Smooth muscle cell (in vitro differentiated cells): Measurements from ENCODE around the gene CCDC7. TPM values are rescaled to one million over a fixed set of nuclear protein-coding genes. Genes with fewer than 3 reads are reported as not detected.

Experiments used
- DNase-seq: peaks from one replicate; lab custom pipeline; 2025; ENCODE audit not compliant: unreplicated experiment; lab: John Stamatoyannopoulos, UW
- H2AFZ ChIP-seq: fragments of 200-600 bp; sonication (generic); 2 replicates; pipeline ENCODE4 v1.6.0; 2016; ENCODE audit warnings: antibody characterized with exemption, low read depth, mild to moderate bottlenecking
- H3F3A ChIP-seq: fragments of 200-600 bp; sonication (generic); 2 replicates; pipeline ENCODE4 v1.6.0; 2017; ENCODE audit warnings: antibody characterized with exemption, low read depth
- H3K27ac ChIP-seq: fragments of 200-600 bp; sonication (generic); 2 replicates; pipeline ENCODE4 v1.5.1; 2016; ENCODE audit warnings: low read depth, mild to moderate bottlenecking
- H3K27me3 ChIP-seq: fragments of 200-600 bp; sonication (generic); 2 replicates; pipeline ENCODE4 v1.6.1; 2016; ENCODE audit warnings: low read depth, mild to moderate bottlenecking
- H3K36me3 ChIP-seq: fragments of 200-600 bp; sonication (generic); 2 replicates; pipeline ENCODE4 v1.5.1; 2016; ENCODE audit warnings: low read depth
- H3K4me1 ChIP-seq: fragments of 200-600 bp; sonication (generic); 2 replicates; pipeline ENCODE4 v1.5.1; 2016; ENCODE audit warnings: low read depth
- H3K4me2 ChIP-seq: fragments of 200-600 bp; sonication (generic); 2 replicates; pipeline ENCODE4 v1.6.0; 2016; ENCODE audit warnings: mild to moderate bottlenecking
- H3K4me3 ChIP-seq: fragments of 200-600 bp; sonication (generic); 2 replicates; pipeline ENCODE4 v1.5.1; 2016; ENCODE audit warnings: mild to moderate bottlenecking
- H3K79me2 ChIP-seq: fragments of 200-600 bp; sonication (generic); 2 replicates; pipeline ENCODE4 v1.6.0; 2016; ENCODE audit warnings: low read depth, mild to moderate bottlenecking
- H3K9ac ChIP-seq: fragments of 200-600 bp; sonication (generic); 2 replicates; pipeline ENCODE4 v1.6.0; 2016; ENCODE audit warnings: low read depth
- H3K9me3 ChIP-seq: fragments of 200-600 bp; sonication (generic); replicated peaks from 2 replicates; pipeline ENCODE4 v1.5.1; 2016; ENCODE audit warnings: low read depth
- H4K20me1 ChIP-seq: fragments of 200-600 bp; sonication (generic); 2 replicates; pipeline ENCODE4 v1.6.0; 2016; ENCODE audit warnings: low read depth
- CTCF ChIP-seq: fragments of 200-600 bp; sonication (generic); IDR thresholded peaks from 2 replicates; pipeline ENCODE4 v1.5.1; 2017; ENCODE audit warnings: borderline replicate concordance, mild to moderate bottlenecking, antibody characterized with exemption; ENCODE audit not compliant: insufficient read depth, poor library complexity, severe bottlenecking
- WGBS: methylation state at CpG from one replicate; pipeline ENCODE4 v1.1.7; 2016; ENCODE audit warnings: low lambda C conversion rate; 5-methylcytosine and 5-hydroxymethylcytosine counted together
- polyA plus RNA-seq: library from polyadenylated mRNA; unstranded; fragments of >200 nt; fragmentation: Nextera tagmentation; extraction: Ambion mirVana; gene quantifications from 2 replicates; pipeline ENCODE4 v1.2.1, GENCODE V29; 2016
- total RNA-seq: library from RNA; depleted of rRNA; stranded (reverse); fragments of >200 nt; gene quantifications from 2 replicates; pipeline ENCODE4 v1.2.3, GENCODE V29; 2014

Gene CCDC7
- total and polyA plus RNA-seq, 2 experiments from 2014 or later: 1.5 to 4.2 TPM

GRCh38 chr10:32713560-32713959 is 267.6 kb downstream of the CCDC7 start:
- Histone ChIP-seq H3K27ac (no peak overlapping the region), H2AFZ (no peak overlapping the region), H3K9me3 (no peaks in the 10 kb centered on the region), H3K36me3 (no peaks in the 10 kb centered on the region), H3K27me3 (no peaks in the 10 kb centered on the region), H3K4me3 (no peak overlapping the region), H3K9ac (no peak overlapping the region), H4K20me1 (no peaks in the 10 kb centered on the region), H3K4me2 (no peak overlapping the region), H3K4me1 (no peaks in the 10 kb centered on the region), H3F3A (no peaks in the 10 kb centered on the region), H3K79me2 (no peaks in the 10 kb centered on the region)
- WGBS: 62% methylated on average over 1 of the region's 1 CpG
- DNase-seq: no peak
- TF ChIP-seq CTCF: no peak

DNA sequence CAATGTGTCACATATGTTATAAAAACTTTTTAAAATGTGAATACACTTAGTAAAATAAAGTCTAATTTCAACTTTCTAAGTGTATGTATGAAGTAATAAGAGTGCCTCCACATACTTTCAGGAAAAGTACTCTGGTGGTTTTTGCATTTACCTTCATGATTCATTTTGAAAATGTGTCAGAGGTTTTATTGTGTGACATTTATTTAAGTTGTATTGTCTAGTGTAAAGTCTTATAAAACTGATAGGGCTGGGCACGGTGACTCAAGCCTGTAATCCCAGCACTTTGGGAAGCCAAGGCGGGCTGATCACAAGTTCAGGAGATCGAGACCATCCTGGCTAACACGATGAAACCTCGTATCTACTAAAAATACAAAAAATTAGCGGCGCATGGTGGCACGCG is 285.6 kb downstream of the CCDC7 start:
- no peaks in the 10 kb centered on the region for H3K4me1 ChIP-seq
- H4K20me1 ChIP-seq: no peaks in the 10 kb centered on the region
- H2AFZ ChIP-seq: no peak overlapping the region
- H3F3A ChIP-seq: no peaks in the 10 kb centered on the region
- H3K9me3 ChIP-seq: no peaks in the 10 kb centered on the region
- no peak for TF ChIP-seq CTCF
- no peaks in the 10 kb centered on the region for H3K79me2 ChIP-seq
- H3K27ac ChIP-seq: no peak overlapping the region
- peaks cover 4% of the 10 kb centered on the region for H3K27me3 ChIP-seq
- H3K4me2 ChIP-seq: no peak overlapping the region
- H3K4me3 ChIP-seq: no peak overlapping the region
- 85% methylated on average over 9 of the region's 9 CpGs for WGBS
- no peak for DNase-seq
- H3K9ac ChIP-seq: no peak overlapping the region
- H3K36me3 ChIP-seq: no peaks in the 10 kb centered on the region

DNA sequence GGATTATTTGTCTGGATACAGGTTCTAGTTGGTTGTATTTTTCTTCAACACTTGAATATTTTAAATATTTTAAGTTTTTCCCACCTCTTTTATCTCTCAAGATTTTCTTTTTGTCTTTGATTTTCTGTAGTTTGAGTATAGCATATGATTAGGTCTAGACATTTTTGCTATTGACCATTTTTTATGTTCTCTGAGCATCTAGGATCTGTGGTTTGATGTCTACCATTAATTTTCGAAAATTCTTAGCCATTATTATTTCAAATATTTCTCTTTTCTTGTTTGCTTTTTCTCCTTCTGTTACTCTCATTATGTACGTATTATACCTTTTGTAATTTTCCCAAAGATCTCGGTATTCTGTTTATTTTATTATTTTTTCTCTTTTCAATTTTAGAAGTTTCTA is 293.0 kb downstream of the CCDC7 start:
- H3F3A ChIP-seq: no peaks in the 10 kb centered on the region
- H3K79me2 ChIP-seq: no peaks in the 10 kb centered on the region
- H3K27me3 ChIP-seq: no peaks in the 10 kb centered on the region
- no peak overlapping the region for H3K9ac ChIP-seq
- WGBS: 89% methylated on average over 3 of the region's 3 CpGs
- DNase-seq: no peak
- no peaks in the 10 kb centered on the region for H3K4me1 ChIP-seq
- no peaks in the 10 kb centered on the region for H4K20me1 ChIP-seq
- H3K9me3 ChIP-seq: no peaks in the 10 kb centered on the region
- H3K36me3 ChIP-seq: no peaks in the 10 kb centered on the region
- H3K4me2 ChIP-seq: no peak overlapping the region
- H2AFZ ChIP-seq: no peak overlapping the region
- no peak overlapping the region for H3K27ac ChIP-seq
- H3K4me3 ChIP-seq: no peak overlapping the region
- no peak for TF ChIP-seq CTCF

GRCh38 chr10:32744321-32744720 is 298.4 kb downstream of the CCDC7 start:
- Histone ChIP-seq H3K36me3 (no peaks in the 10 kb centered on the region), H4K20me1 (no peaks in the 10 kb centered on the region), H2AFZ (no peak overlapping the region), H3K27me3 (no peaks in the 10 kb centered on the region), H3K9me3 (no peaks in the 10 kb centered on the region), H3K79me2 (no peaks in the 10 kb centered on the region), H3K4me3 (no peak overlapping the region), H3K27ac (no peak overlapping the region), H3K4me1 (no peaks in the 10 kb centered on the region), H3F3A (no peaks in the 10 kb centered on the region), H3K4me2 (no peak overlapping the region), H3K9ac (no peak overlapping the region)
- no peak for TF ChIP-seq CTCF
- no peak for DNase-seq
- WGBS: 88% methylated on average over 1 of the region's 1 CpG
